GM21360 (cell line): Measurements from ENCODE around the gene KIF18A.

ENCODE experiments used
- ATAC-seq: cut with Tn5 transposase; IDR thresholded peaks from one replicate; pipeline ENCODE4 v1.9.1; 2021; ENCODE audit warnings: mild to moderate bottlenecking, moderate library complexity; ENCODE audit not compliant: unreplicated experiment

The KIF18A gene

GRCh38 chr11:27971171-27971570, 136.8 kb downstream of the KIF18A start:
- no peak for ATAC-seq
